ENCODE measurements around the gene HOXD4.

The HOXD4 gene

DNA sequence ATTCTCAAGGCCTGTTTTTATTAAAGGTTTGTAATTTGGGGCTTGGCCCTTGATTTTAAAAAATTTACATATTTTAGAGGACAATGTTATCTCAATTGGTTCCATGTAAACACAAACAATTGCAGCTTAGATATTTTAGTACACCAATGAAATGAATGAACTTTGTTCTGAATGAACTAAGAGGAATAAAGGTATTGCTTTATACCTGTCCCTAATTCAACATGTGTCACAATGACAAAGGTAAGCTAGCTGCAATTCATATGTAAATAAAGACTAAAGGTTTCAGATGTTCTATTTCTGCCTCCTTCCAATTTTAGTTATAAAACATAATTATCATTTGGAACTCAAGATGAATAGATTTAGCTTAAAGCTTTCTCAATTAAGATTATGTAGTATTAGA, 48.6 kb downstream of the HOXD4 start:
- no peak for DNase-seq
- intact Hi-C loops (cut with DNase I), result no loop called here

DNA sequence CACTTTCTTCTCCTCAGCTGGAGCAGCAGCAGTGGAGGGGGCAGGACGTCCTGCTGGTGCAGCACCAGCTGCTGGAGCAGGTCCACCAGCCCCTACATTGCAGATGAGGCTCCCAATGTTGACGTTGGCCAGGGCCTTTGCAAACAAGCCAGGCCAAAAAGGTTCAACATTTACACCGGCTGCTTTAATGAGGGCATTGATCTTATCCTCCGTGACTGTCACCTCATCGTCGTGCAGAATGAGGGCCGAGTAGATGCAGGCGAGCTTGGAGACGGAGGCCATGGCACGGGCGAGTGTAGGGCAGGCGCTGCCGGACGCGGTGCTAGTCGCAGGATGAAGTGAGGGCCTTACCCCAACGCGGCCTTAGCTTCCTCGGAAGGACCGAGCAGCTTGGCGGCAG, 49.6 kb downstream of the HOXD4 start:
- DNase-seq, result peak in 1 of 42 donors; percentile 31
- intact Hi-C loops (cut with DNase I), result no loop called here

DNA sequence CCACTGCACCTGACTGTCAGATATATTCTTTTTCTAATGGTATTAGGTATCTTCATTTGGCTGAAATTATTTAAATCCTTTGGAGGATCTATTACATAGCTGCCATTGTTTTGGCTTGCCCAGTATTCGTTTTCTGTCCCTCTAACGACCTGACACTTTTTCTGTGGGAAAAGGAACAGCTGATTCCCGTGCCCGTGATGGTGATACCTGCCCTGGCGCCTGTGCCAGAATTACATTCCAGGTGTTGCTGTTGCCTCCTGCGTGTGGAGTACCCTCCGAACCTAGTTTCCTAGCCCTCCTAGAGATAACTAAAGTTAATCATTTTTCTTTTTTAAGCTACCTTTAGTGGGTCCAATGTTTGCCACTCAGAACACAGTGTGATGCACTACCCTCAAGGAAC, 51.1 kb downstream of the HOXD4 start:
- intact Hi-C loops (cut with DNase I), result no loop called here
- DNase-seq, result no peak

Data from head of caudate nucleus (tissue), 42 donors.